Thoracic aorta (tissue), 2 donors: ENCODE results near the gene GPR137. TPM values are rescaled to one million over a fixed set of nuclear protein-coding genes. Genes with fewer than 3 reads are reported as not detected.

Source experiments
- ATAC-seq: fragments of 150-250 bp; one replicate; pipeline ENCODE4 v1.8.0; 2017; ENCODE audit warnings: low read depth; ENCODE audit not compliant: insufficient number of reproducible peaks, low FRiP score
- DNase-seq: peaks from one replicate; pipeline ENCODE4 v3.0.0-alpha.2; 2020; ENCODE audit warnings: low spot score
- H3K27ac ChIP-seq, 2 donors: fragments of 200-600 bp; sonication (generic); 1 replicate in 1 of 2; 2 replicates in 1 of 2; pipeline ENCODE4 v1.5.1; 2016; ENCODE audit warnings: mild to moderate bottlenecking in 2 of 2, moderate library complexity in 2 of 2
- H3K27me3 ChIP-seq: fragments of 200-600 bp; sonication (generic); replicated peaks from 2 replicates; pipeline ENCODE4 v1.6.0; 2016; ENCODE audit warnings: mild to moderate bottlenecking; ENCODE audit not compliant: insufficient read depth
- H3K36me3 ChIP-seq: fragments of 200-600 bp; sonication (generic); one replicate; pipeline ENCODE4 v1.5.1; 2016
- H3K4me1 ChIP-seq, 2 donors: fragments of 200-600 bp; sonication (generic); 1 replicate in 1 of 2; 2 replicates in 1 of 2; pipeline versions ENCODE4 v1.5.1 to v1.6.0; 2016; ENCODE audit warnings: low read depth in 2 of 2, mild to moderate bottlenecking in 1 of 2; ENCODE audit not compliant: control insufficient read depth in 1 of 2
- H3K4me3 ChIP-seq: fragments of 200-600 bp; sonication (generic); 2 replicates; pipeline ENCODE4 v1.5.1; 2016; ENCODE audit warnings: mild to moderate bottlenecking
- H3K9me3 ChIP-seq: fragments of 200-600 bp; sonication (generic); 2 replicates; pipeline ENCODE4 v1.5.1; 2016
- total RNA-seq, 2 donors: library from RNA; depleted of rRNA; stranded (reverse); fragments of >200 nt; gene quantifications; one replicate each; pipeline versions ENCODE4 v1.1.0 to v1.2.3, GENCODE V29; 2016
- TF ChIP-seq, protein P1 (sequence below): fragments of 200-600 bp; sonication (generic); IDR thresholded peaks from one replicate; pipeline ENCODE4 v1.5.1; 2019; ENCODE audit warnings: antibody characterized with exemption

The GPR137 gene
- total RNA-seq, 2 donors from 2014 or later, result 8.7 to 19.0 TPM

GRCh38 chr11:64333556-64333955, 47.9 kb downstream of the GPR137 start:
- Histone ChIP-seq H3K36me3 (no peaks in the 10 kb centered on the region), H3K4me1 (peaks cover 0 to 20% of the 10 kb centered on the region in 2 donors), H3K27ac (no peak overlapping the region), H3K4me3 (no peak overlapping the region), H3K9me3 (no peaks in the 10 kb centered on the region), H3K27me3 (no peaks in the 10 kb centered on the region)
- DNase-seq, result no peak
- TF ChIP-seq, protein P1, sequence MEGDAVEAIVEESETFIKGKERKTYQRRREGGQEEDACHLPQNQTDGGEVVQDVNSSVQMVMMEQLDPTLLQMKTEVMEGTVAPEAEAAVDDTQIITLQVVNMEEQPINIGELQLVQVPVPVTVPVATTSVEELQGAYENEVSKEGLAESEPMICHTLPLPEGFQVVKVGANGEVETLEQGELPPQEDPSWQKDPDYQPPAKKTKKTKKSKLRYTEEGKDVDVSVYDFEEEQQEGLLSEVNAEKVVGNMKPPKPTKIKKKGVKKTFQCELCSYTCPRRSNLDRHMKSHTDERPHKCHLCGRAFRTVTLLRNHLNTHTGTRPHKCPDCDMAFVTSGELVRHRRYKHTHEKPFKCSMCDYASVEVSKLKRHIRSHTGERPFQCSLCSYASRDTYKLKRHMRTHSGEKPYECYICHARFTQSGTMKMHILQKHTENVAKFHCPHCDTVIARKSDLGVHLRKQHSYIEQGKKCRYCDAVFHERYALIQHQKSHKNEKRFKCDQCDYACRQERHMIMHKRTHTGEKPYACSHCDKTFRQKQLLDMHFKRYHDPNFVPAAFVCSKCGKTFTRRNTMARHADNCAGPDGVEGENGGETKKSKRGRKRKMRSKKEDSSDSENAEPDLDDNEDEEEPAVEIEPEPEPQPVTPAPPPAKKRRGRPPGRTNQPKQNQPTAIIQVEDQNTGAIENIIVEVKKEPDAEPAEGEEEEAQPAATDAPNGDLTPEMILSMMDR, result no peak
- ATAC-seq, result no peak

DNA sequence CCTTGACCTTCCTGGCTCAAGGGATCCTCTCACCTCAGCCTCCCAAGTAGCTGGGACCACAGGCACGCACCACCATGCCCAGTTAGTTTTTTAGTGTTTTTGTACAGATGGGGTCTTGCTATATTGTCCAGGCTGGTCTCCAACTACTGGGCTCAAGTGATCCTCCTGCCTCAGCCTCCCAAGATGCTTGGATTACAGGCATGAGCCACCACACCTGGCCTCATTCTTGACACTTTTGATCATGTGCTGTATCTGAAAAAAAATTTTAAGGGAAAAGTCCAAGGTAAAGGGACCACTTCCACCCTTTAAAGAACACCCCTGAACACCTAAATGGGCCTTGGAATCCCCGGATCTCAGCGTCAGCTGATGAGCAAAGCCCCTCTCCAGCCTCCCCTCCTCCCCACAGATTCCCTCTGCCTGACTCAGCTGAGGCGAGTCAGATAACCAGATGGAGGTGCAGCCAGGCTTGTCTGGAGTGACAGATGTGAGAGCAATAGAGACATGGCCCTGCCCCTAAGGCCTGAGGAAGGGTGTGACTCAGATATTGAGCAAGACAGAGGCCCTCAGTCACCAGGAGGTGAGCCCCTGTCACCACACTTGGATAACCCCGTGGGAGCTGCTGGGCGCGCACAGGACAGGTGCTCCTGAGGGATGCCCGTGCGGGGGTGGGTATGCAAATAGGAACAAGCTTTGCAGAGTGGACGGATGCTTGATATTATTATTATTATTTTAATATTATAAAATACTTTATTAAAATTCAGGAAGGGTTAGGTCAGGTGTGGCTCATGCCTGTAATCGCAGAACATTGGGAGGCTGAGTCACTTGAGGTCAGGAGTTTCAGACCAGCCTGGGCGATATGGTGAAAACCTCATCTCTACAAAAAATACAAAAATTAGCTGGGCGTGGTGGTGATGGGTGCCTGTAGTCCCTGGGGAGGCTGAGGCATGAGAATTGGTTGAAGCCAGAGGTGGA, 49.4 kb downstream of the GPR137 start:
- no peaks in the 10 kb centered on the region for H3K9me3 ChIP-seq
- H3K4me1 ChIP-seq, result peaks cover 0 to 6% of the 10 kb centered on the region in 2 donors
- H3K4me3 ChIP-seq, result no peak overlapping the region
- no peak overlapping the region for H3K27ac ChIP-seq
- DNase-seq (no peak), ATAC-seq (no peak)
- TF ChIP-seq, protein P1, result no peak
- H3K36me3 ChIP-seq, result no peaks in the 10 kb centered on the region
- no peaks in the 10 kb centered on the region for H3K27me3 ChIP-seq

DNA sequence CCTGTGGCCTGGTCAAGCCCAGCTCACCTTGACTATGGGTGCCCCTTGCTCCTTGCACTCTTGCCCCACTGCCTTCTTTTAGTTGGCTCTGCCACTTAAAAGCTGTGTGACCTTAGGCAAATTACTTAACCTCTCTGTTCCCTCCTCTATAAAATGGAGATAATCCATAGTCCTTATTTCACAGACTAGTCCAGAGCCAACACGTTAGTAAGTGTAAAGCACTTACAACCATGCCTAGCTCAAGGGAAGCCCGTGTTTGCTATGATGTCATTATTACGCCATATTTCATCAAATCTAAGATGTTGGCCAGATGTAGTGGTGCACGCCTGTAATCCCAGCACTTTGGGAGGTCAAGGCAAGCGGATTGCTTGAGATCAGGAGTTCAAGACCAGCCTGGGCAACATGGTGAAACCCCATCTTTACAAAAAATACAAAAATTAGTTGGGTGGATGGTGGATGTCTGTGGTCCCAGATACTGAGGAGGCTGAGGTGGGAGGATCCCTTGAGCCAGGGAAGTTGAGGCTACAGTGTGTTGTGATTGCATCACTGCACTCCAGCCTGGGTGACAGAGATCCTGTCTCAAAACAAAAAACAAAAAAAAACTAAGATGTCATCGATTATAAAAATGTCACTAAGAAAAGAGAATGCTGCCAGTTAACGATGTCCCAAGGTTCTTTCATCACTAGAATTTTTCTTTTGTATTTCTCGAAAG, 52.0 kb downstream of the GPR137 start:
- ATAC-seq, result no peak
- H3K27ac ChIP-seq, result no peak overlapping the region
- no peaks in the 10 kb centered on the region for H3K9me3 ChIP-seq
- no peak for DNase-seq
- TF ChIP-seq, protein P1, result no peak
- H3K36me3 ChIP-seq, result no peaks in the 10 kb centered on the region
- no peaks in the 10 kb centered on the region for H3K27me3 ChIP-seq
- no peak overlapping the region for H3K4me3 ChIP-seq
- H3K4me1 ChIP-seq, result peaks cover 3 to 12% of the 10 kb centered on the region in 2 donors

GRCh38 chr11:64338716-64339115, 53.1 kb downstream of the GPR137 start:
- no peak for ATAC-seq
- TF ChIP-seq, protein P1, result no peak
- no peaks in the 10 kb centered on the region for H3K36me3 ChIP-seq
- DNase-seq, result no peak
- H3K4me3 ChIP-seq, result no peak overlapping the region
- H3K27ac ChIP-seq, result no peak overlapping the region
- H3K27me3 ChIP-seq, result no peaks in the 10 kb centered on the region
- peaks cover 3 to 12% of the 10 kb centered on the region in 2 donors for H3K4me1 ChIP-seq
- no peaks in the 10 kb centered on the region for H3K9me3 ChIP-seq

Other genes with a start within 250 kb of the GPR137 start
- gene FLRT1, start 249.9 kb upstream of the GPR137 start, total RNA-seq, result under 1 TPM in 1 of 2 donors, not detected in 1; 0.41 TPM
- gene MACROD1, start 119.7 kb upstream of the GPR137 start, total RNA-seq, result 10 to 100 TPM; 15.8 to 17.6 TPM
- 10 to 100 TPM; 74.7 to 91.2 TPM for gene STIP1, start 99.7 kb upstream of the GPR137 start, total RNA-seq
- gene FERMT3, start 79.1 kb upstream of the GPR137 start, total RNA-seq, result 10 to 100 TPM; 47.2 to 66.6 TPM
- gene TRPT1, start 59.7 kb upstream of the GPR137 start, total RNA-seq, result 10 to 100 TPM; 67.2 to 95.3 TPM
- 10 to 100 TPM; 52.3 to 61.6 TPM for gene NUDT22, start 59.6 kb upstream of the GPR137 start, total RNA-seq
- gene DNAJC4, start 55.3 kb upstream of the GPR137 start, total RNA-seq, result 10 to 100 TPM; 13.5 to 53.2 TPM
- gene VEGFB, start 51.3 kb upstream of the GPR137 start, total RNA-seq, result 100 to 1,000 TPM in 1 of 2 donors, 10 to 100 TPM in 1; 81.8 to 107 TPM
- gene FKBP2, start 44.8 kb upstream of the GPR137 start, total RNA-seq, result 10 to 100 TPM; 51.7 to 53.0 TPM
- 100 to 1,000 TPM in 1 of 2 donors, 10 to 100 TPM in 1; 75.3 to 122 TPM for gene PPP1R14B, start 38.9 kb upstream of the GPR137 start, total RNA-seq
- 10 to 100 TPM; 31.5 to 39.7 TPM for gene PLCB3, start 34.3 kb upstream of the GPR137 start, total RNA-seq
- 10 to 100 TPM; 39.2 to 83.8 TPM for gene BAD, start 1.2 kb upstream of the GPR137 start, total RNA-seq
- not detected for gene KCNK4, start 5.5 kb downstream of the GPR137 start, total RNA-seq
- not detected for gene CATSPERZ, start 14.5 kb downstream of the GPR137 start, total RNA-seq
- 10 to 100 TPM; 33.4 to 46.0 TPM for gene ESRRA, start 19.7 kb downstream of the GPR137 start, total RNA-seq
- 100 to 1,000 TPM; 157 to 218 TPM for gene TRMT112, start 31.7 kb downstream of the GPR137 start, total RNA-seq
- 100 to 1,000 TPM in 1 of 2 donors, 10 to 100 TPM in 1; 91.1 to 136 TPM for gene PRDX5, start 32.3 kb downstream of the GPR137 start, total RNA-seq
- gene CCDC88B, start 54.4 kb downstream of the GPR137 start, total RNA-seq, result 10 to 100 TPM; 10.3 to 19.0 TPM
- 10 to 100 TPM; 42.5 to 50.0 TPM for gene RPS6KA4, start 73.3 kb downstream of the GPR137 start, total RNA-seq